Neuronal stem cell (in vitro differentiated cells): ENCODE measurements around the gene SERPINF2.

Experiments used
- DNase-seq: peaks from one replicate; pipeline ENCODE4 v3.0.0-alpha.2; 2013; ENCODE audit warnings: low spot score
- H2AFZ ChIP-seq: one replicate; pipeline ENCODE4 v1.6.1; 2013; ENCODE audit warnings: mild to moderate bottlenecking, low read length, inconsistent platforms
- H2AK5ac ChIP-seq: 2 replicates; pipeline ENCODE4 v1.6.1; 2013; ENCODE audit warnings: low read depth, mild to moderate bottlenecking, inconsistent platforms, low read length, moderate library complexity, mixed read lengths
- H2BK120ac ChIP-seq: 2 replicates; pipeline ENCODE4 v1.6.1; 2013; ENCODE audit warnings: low read depth, mild to moderate bottlenecking, inconsistent platforms, low read length, moderate library complexity, mixed read lengths
- H2BK12ac ChIP-seq: one replicate; pipeline ENCODE4 v1.6.1; 2013; ENCODE audit warnings: low read length, inconsistent platforms
- H2BK15ac ChIP-seq: 2 replicates; pipeline ENCODE4 v1.6.1; 2013; ENCODE audit warnings: mild to moderate bottlenecking, low read length, inconsistent platforms, mixed read lengths
- H2BK5ac ChIP-seq: one replicate; pipeline ENCODE4 v1.6.1; 2013; ENCODE audit warnings: inconsistent platforms, mild to moderate bottlenecking, low read length, moderate library complexity
- H3K14ac ChIP-seq: one replicate; pipeline ENCODE4 v1.6.1; 2013; ENCODE audit warnings: low read length, inconsistent platforms
- H3K18ac ChIP-seq: 2 replicates; pipeline ENCODE4 v1.6.1; 2013; ENCODE audit warnings: low read length, inconsistent platforms
- H3K23ac ChIP-seq: 2 replicates; pipeline ENCODE4 v1.6.1; 2013; ENCODE audit warnings: low read depth, mild to moderate bottlenecking, mixed read lengths, low read length, inconsistent platforms; ENCODE audit not compliant: poor library complexity
- H3K27ac ChIP-seq: replicated peaks from 3 replicates; pipeline ENCODE4 v1.5.1; 2013; ENCODE audit warnings: low read length, inconsistent platforms
- H3K27me3 ChIP-seq, 3 experiments: 2 replicates each; pipeline ENCODE4 v1.6.1; 2013; ENCODE audit warnings: low read length in 3 of 3, mild to moderate bottlenecking in 2 of 3, inconsistent platforms in 1 of 3, low read depth in 1 of 3, mixed read lengths in 1 of 3, moderate library complexity in 1 of 3; ENCODE audit not compliant: control insufficient read depth in 3 of 3, insufficient read depth in 3 of 3
- H3K36me3 ChIP-seq, 2 donors: replicated peaks in 1 of 2; 2 replicates each; pipeline ENCODE4 v1.6.1; 2013; ENCODE audit warnings: low read length in 2 of 2; ENCODE audit not compliant: control insufficient read depth in 2 of 2, insufficient read depth in 2 of 2
- H3K4ac ChIP-seq: 2 replicates; pipeline ENCODE4 v1.6.1; 2013; ENCODE audit warnings: inconsistent platforms, mild to moderate bottlenecking, low read length, moderate library complexity
- H3K4me1 ChIP-seq, 2 donors: 1 replicate in 1 of 2; 2 replicates in 1 of 2; pipeline ENCODE4 v1.6.1; 2013; ENCODE audit warnings: low read length in 2 of 2, low read depth in 1 of 2; ENCODE audit not compliant: control insufficient read depth in 2 of 2, insufficient read depth in 1 of 2
- H3K4me2 ChIP-seq: one replicate; pipeline ENCODE4 v1.6.1; 2013; ENCODE audit warnings: mild to moderate bottlenecking, low read length, inconsistent platforms; ENCODE audit not compliant: insufficient read depth, poor library complexity, severe bottlenecking
- H3K4me3 ChIP-seq, 2 donors: 2 replicates each; pipeline ENCODE4 v1.5.1; 2013; ENCODE audit warnings: low read length in 2 of 2, mild to moderate bottlenecking in 2 of 2, inconsistent platforms in 1 of 2, moderate library complexity in 1 of 2
- H3K79me1 ChIP-seq: one replicate; pipeline ENCODE4 v1.6.1; 2013; ENCODE audit warnings: low read depth, mild to moderate bottlenecking, inconsistent platforms, low read length, moderate library complexity
- H3K9ac ChIP-seq: one replicate; pipeline ENCODE4 v1.6.1; 2013; ENCODE audit warnings: mild to moderate bottlenecking, low read depth, low read length, inconsistent platforms; ENCODE audit not compliant: poor library complexity
- H3K9me3 ChIP-seq, 2 donors: replicated peaks in 1 of 2; 2 replicates each; pipeline versions ENCODE3 to v1.6.1; 2013; ENCODE audit warnings: low read length in 2 of 2, mild to moderate bottlenecking in 2 of 2, inconsistent platforms in 1 of 2, low read depth in 1 of 2, mixed read lengths in 1 of 2, moderate library complexity in 1 of 2; ENCODE audit not compliant: control insufficient read depth in 2 of 2, insufficient read depth in 1 of 2
- H4K8ac ChIP-seq: one replicate; pipeline ENCODE4 v1.6.1; 2013; ENCODE audit warnings: low read depth, mild to moderate bottlenecking, inconsistent platforms, low read length, moderate library complexity
- H4K91ac ChIP-seq: one replicate; pipeline ENCODE4 v1.6.1; 2013; ENCODE audit warnings: low read length, low read depth, mild to moderate bottlenecking, inconsistent platforms; ENCODE audit not compliant: poor library complexity
- WGBS, 2 donors: extraction: QIAGEN DNeasy Blood & Tissue Kit; methylation state at CpG; one replicate each; pipeline ENCODE4 v1.1.7; 2013; ENCODE audit warnings: missing lambda C conversion rate in 2 of 2, mixed read lengths in 1 of 2; ENCODE audit not compliant: insufficient read length in 2 of 2, insufficient replicate concordance in 1 of 2; ENCODE audit errors: extremely low coverage in 2 of 2; 5-methylcytosine and 5-hydroxymethylcytosine counted together

The SERPINF2 gene

DNA sequence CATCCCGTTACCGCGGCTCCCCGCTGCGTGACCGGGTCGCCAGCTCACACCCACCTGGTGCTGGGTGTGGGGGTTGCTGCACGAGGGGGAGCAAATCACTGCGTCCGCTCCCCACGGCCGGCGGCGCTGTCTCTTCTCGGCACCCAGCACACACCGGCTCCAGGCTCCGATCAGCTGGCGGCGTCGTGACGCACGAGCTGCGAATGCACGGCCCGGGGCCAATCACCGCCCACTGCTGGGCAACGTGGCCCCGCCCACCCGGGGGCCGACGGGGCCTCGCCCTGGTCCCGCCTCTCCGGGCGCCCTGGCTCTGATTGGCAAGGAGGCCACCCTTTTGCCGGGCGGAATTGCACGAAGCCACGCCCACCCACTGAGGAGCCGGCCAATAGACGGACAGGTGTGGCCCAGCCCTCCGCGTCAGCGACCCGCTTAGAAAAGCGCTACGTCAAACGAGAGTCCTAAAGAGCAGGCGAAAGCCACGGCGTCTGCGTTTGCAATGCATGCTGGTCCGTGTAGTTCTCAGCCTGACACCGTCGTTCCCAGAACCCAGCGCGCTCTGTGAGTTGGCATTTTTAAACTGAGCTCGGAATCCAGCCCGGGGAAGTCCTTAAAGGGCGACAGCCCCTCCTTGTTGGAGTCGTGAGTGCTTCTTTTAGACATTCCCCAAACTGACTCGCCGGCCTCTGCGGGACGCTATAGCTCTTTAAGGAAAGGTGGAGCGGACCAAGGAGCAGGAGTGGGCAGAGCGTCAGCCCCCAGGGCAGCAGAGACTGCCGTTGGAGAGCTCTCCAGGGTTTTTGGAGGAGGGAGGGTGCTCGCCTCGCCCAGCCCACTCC lies 26.4 kb upstream of the SERPINF2 start:
- H3K9me3 ChIP-seq, result no peaks in the 10 kb centered on the region
- H3K79me1 ChIP-seq, result peaks cover 2% of the 10 kb centered on the region
- peak overlapping the region; percentile 99 for H3K27ac ChIP-seq
- H2AFZ ChIP-seq, result peak overlapping the region; percentile 89
- no peak overlapping the region for H4K91ac ChIP-seq
- H2AK5ac ChIP-seq, result no peak overlapping the region
- peak overlapping the region; percentile 98 for H3K23ac ChIP-seq
- H3K18ac ChIP-seq, result peak overlapping the region; percentile 95
- H3K27me3 ChIP-seq, result no peaks in the 10 kb centered on the region
- peaks cover 15 to 23% of the 10 kb centered on the region in 2 donors for H3K4me1 ChIP-seq
- H2BK120ac ChIP-seq, result peak overlapping the region; percentile 77
- H2BK12ac ChIP-seq, result no peak overlapping the region
- no peak overlapping the region for H3K14ac ChIP-seq
- no peak overlapping the region for H3K4ac ChIP-seq
- peak overlapping the region; percentile 67 to 94 for H3K4me3 ChIP-seq
- peak overlapping the region; percentile 65 for H3K9ac ChIP-seq
- no peak overlapping the region for H4K8ac ChIP-seq
- peak overlapping the region; percentile 20 for H2BK15ac ChIP-seq
- H3K4me2 ChIP-seq, result peak overlapping the region; percentile 99
- WGBS, 2 donors, result no CpG with 5 or more reads among the region's 70 CpGs
- DNase-seq, result peak; percentile 100
- no peaks in the 10 kb centered on the region for H3K36me3 ChIP-seq
- peak overlapping the region; percentile 90 for H2BK5ac ChIP-seq

GRCh38 chr17:1716912-1717695 lies 25.6 kb upstream of the SERPINF2 start:
- no peak overlapping the region for H4K91ac ChIP-seq
- no peak overlapping the region for H2BK12ac ChIP-seq
- no peak overlapping the region for H3K14ac ChIP-seq
- H3K79me1 ChIP-seq, result peaks cover 2% of the 10 kb centered on the region
- no CpG with 5 or more reads among the region's 13 CpGs for WGBS, 2 donors
- H2BK5ac ChIP-seq, result peak overlapping the region; percentile 94
- peak; percentile 98 for DNase-seq
- H3K4me1 ChIP-seq, result peaks cover 15 to 23% of the 10 kb centered on the region in 2 donors
- no peak overlapping the region for H3K4ac ChIP-seq
- peak overlapping the region; percentile 77 for H2BK120ac ChIP-seq
- no peak overlapping the region for H3K23ac ChIP-seq
- no peaks in the 10 kb centered on the region for H3K36me3 ChIP-seq
- H2BK15ac ChIP-seq, result peak overlapping the region; percentile 20
- peak overlapping the region; percentile 89 for H2AFZ ChIP-seq
- no peaks in the 10 kb centered on the region for H3K9me3 ChIP-seq
- H3K27me3 ChIP-seq, result no peaks in the 10 kb centered on the region
- no peak overlapping the region for H2AK5ac ChIP-seq
- H3K9ac ChIP-seq, result peak overlapping the region; percentile 67
- H3K18ac ChIP-seq, result peak overlapping the region; percentile 95
- H4K8ac ChIP-seq, result no peak overlapping the region
- peak overlapping the region; percentile 82 for H3K4me2 ChIP-seq
- H3K4me3 ChIP-seq, result peak overlapping the region; percentile 65 to 86
- peak overlapping the region; percentile 99 for H3K27ac ChIP-seq

GRCh38 chr17:1718362-1719165 lies 24.1 kb upstream of the SERPINF2 start:
- WGBS, 2 donors, result no CpG with 5 or more reads among the region's 19 CpGs
- no peak overlapping the region for H3K4me3 ChIP-seq

More at GRCh38 chr17:1718362-1719165, 24.1 kb upstream of the SERPINF2 start:
- DNase-seq, result no peak
- H2BK5ac ChIP-seq, result no peak overlapping the region
- no peaks in the 10 kb centered on the region for H3K36me3 ChIP-seq
- H2BK120ac ChIP-seq, result peak overlapping the region; percentile 57
- no peaks in the 10 kb centered on the region for H3K27me3 ChIP-seq
- no peak overlapping the region for H2AFZ ChIP-seq
- H4K91ac ChIP-seq, result peak overlapping the region; percentile 69
- no peaks in the 10 kb centered on the region for H3K79me1 ChIP-seq
- peak overlapping the region; percentile 81 for H3K18ac ChIP-seq
- H3K14ac ChIP-seq, result no peak overlapping the region
- peaks cover 15 to 21% of the 10 kb centered on the region in 2 donors for H3K4me1 ChIP-seq
- H3K9me3 ChIP-seq, result no peaks in the 10 kb centered on the region
- H3K23ac ChIP-seq, result peak overlapping the region; percentile 51
- peak overlapping the region; percentile 61 for H3K9ac ChIP-seq
- H4K8ac ChIP-seq, result peak overlapping the region; percentile 78
- no peak overlapping the region for H3K4me2 ChIP-seq
- H2AK5ac ChIP-seq, result peak overlapping the region; percentile 95
- peak overlapping the region; percentile 94 for H2BK15ac ChIP-seq
- no peak overlapping the region for H3K4ac ChIP-seq
- H3K27ac ChIP-seq, result no peak overlapping the region
- peak overlapping the region; percentile 80 for H2BK12ac ChIP-seq
